H1 (cell line): ENCODE measurements around the gene NRL. TPM values are rescaled to one million over a fixed set of nuclear protein-coding genes. Genes with fewer than 3 reads are reported as not detected.
A peak's percentile ranks its signal among the peaks of the same experiment; 100 is the strongest.

ENCODE experiments used
- CTCF ChIA-PET: fragments of 300-600 bp; sonication (Branson Sonifier 250); formaldehyde crosslinking; loops from one replicate; lab custom pipeline; 2021; ENCODE audit not compliant: partially characterized antibody; lab: Charles Lee
- POLR2A ChIA-PET: fragments of 300-600 bp; sonication (Branson Sonifier 250); formaldehyde crosslinking; loops from one replicate; lab custom pipeline; 2021; ENCODE audit warnings: inconsistent platforms; ENCODE audit not compliant: partially characterized antibody; lab: Charles Lee
- DNase-seq, 2 experiments: peaks; one replicate each; pipeline versions ENCODE4 v3.0.0 to v3.0.0-alpha.2; 2010 to 2022; ENCODE audit warnings: low spot score in 2 of 2, low read depth in 1 of 2, mixed read lengths in 1 of 2
- FAIRE-seq: peaks from 2 replicates; lab custom pipeline; 2011; peaks lifted over from hg19 to GRCh38; lab: Jason Lieb, UNC
- H2AFZ ChIP-seq: 2 replicates; pipeline ENCODE4 v1.8.1; 2012; ENCODE audit warnings: low read length, inconsistent platforms
- H2AK5ac ChIP-seq: 2 replicates; pipeline ENCODE4 v1.6.1; 2013; ENCODE audit warnings: low read depth, low read length
- H2BK120ac ChIP-seq: replicated peaks from 2 replicates; pipeline ENCODE3; 2013; ENCODE audit warnings: low read depth, low read length, inconsistent platforms
- H2BK12ac ChIP-seq: 2 replicates; pipeline ENCODE4 v1.6.1; 2013; ENCODE audit warnings: low read depth, low read length
- H2BK15ac ChIP-seq: 2 replicates; pipeline ENCODE4 v1.6.1; 2013; ENCODE audit warnings: low read length
- H2BK20ac ChIP-seq: 2 replicates; pipeline ENCODE4 v1.6.1; 2013; ENCODE audit warnings: low read length
- H2BK5ac ChIP-seq: 2 replicates; pipeline ENCODE4 v1.6.1; 2013; ENCODE audit warnings: low read depth, low read length
- H3K14ac ChIP-seq: 2 replicates; pipeline ENCODE4 v1.6.1; 2013; ENCODE audit warnings: inconsistent platforms; ENCODE audit not compliant: insufficient read length
- H3K18ac ChIP-seq: 2 replicates; pipeline ENCODE4 v1.6.1; 2013; ENCODE audit warnings: low read length; ENCODE audit errors: extremely low read depth
- H3K23ac ChIP-seq: 2 replicates; pipeline ENCODE4 v1.6.1; 2013; ENCODE audit warnings: inconsistent platforms; ENCODE audit not compliant: insufficient read length
- H3K23me2 ChIP-seq: 2 replicates; pipeline ENCODE4 v1.6.1; 2013; ENCODE audit warnings: low read depth, low read length
- H3K27ac ChIP-seq: 2 replicates; pipeline ENCODE4 v1.6.1; 2011; ENCODE audit warnings: low read depth, low read length, inconsistent platforms
- H3K27me3 ChIP-seq, 4 experiments: replicated peaks in 1 of 4; 1 replicate in 1 of 4; 2 replicates in 3 of 4; pipeline versions ENCODE4 v1.6.1 to v1.8.1; 2011 to 2013; ENCODE audit warnings: low read length in 3 of 4, mild to moderate bottlenecking in 3 of 4, inconsistent platforms in 2 of 4, mixed read lengths in 2 of 4, moderate library complexity in 1 of 4; ENCODE audit not compliant: control insufficient read depth in 3 of 4, insufficient read depth in 3 of 4; ENCODE audit errors: extremely low read depth in 1 of 4
- H3K36me3 ChIP-seq, 4 experiments: 2 replicates each; pipeline versions ENCODE4 v1.6.1 to v1.8.1; 2011 to 2013; ENCODE audit warnings: mild to moderate bottlenecking in 4 of 4, low read length in 3 of 4, moderate library complexity in 2 of 4, control low read depth in 1 of 4, inconsistent platforms in 1 of 4; ENCODE audit not compliant: insufficient read depth in 4 of 4, control insufficient read depth in 2 of 4
- H3K4ac ChIP-seq: replicated peaks from 2 replicates; pipeline ENCODE3; 2013; ENCODE audit warnings: low read length, low read depth, mixed read lengths, inconsistent platforms; ENCODE audit not compliant: insufficient read length
- H3K4me1 ChIP-seq, 4 experiments: replicated peaks in 1 of 4; 1 replicate in 1 of 4; 2 replicates in 3 of 4; pipeline versions ENCODE4 v1.6.1 to v1.8.1; 2011 to 2013; ENCODE audit warnings: low read length in 3 of 4, inconsistent platforms in 2 of 4, mixed read lengths in 1 of 4; ENCODE audit not compliant: insufficient read depth in 4 of 4, control insufficient read depth in 3 of 4
- H3K4me2 ChIP-seq, 2 experiments: 2 replicates each; pipeline versions ENCODE4 v1.6.1 to v1.8.1; 2011 to 2013; ENCODE audit warnings: low read depth in 2 of 2, low read length in 2 of 2, control low read depth in 1 of 2, inconsistent platforms in 1 of 2, mild to moderate bottlenecking in 1 of 2; ENCODE audit not compliant: insufficient read depth in 1 of 2
- H3K4me3 ChIP-seq, 4 experiments: fragments of 200-600, 300-600 bp in 1 of 4; sonication (generic), shearing (Covaris generic), sonication (Bioruptor Twin) in 1 of 4; 2 replicates each; pipeline versions ENCODE4 v1.5.1 to v1.8.1; 2011 to 2016; ENCODE audit warnings: low read length in 4 of 4, low read depth in 3 of 4, control low read depth in 2 of 4, inconsistent platforms in 2 of 4, mild to moderate bottlenecking in 2 of 4, mixed read lengths in 1 of 4, moderate library complexity in 1 of 4; ENCODE audit not compliant: insufficient read depth in 2 of 4; ENCODE audit errors: extremely low read depth in 1 of 4
- H3K56ac ChIP-seq: replicated peaks from 2 replicates; pipeline ENCODE3; 2013; ENCODE audit warnings: low read depth, mild to moderate bottlenecking, mixed read lengths, low read length, inconsistent platforms; ENCODE audit not compliant: insufficient read length
- H3K79me1 ChIP-seq: 2 replicates; pipeline ENCODE4 v1.6.1; 2013; ENCODE audit warnings: low read depth, low read length, control low read depth
- H3K79me2 ChIP-seq, 2 experiments: 2 replicates each; pipeline versions ENCODE4 v1.6.1 to v1.8.1; 2012 to 2013; ENCODE audit warnings: low read length in 2 of 2, mild to moderate bottlenecking in 2 of 2, inconsistent platforms in 1 of 2; ENCODE audit not compliant: insufficient read depth in 2 of 2, control insufficient read depth in 1 of 2
- H3K9ac ChIP-seq, 4 experiments: replicated peaks in 1 of 4; 1 replicate in 1 of 4; 2 replicates in 3 of 4; pipeline versions ENCODE4 v1.6.1 to v1.8.1; 2011 to 2013; ENCODE audit warnings: low read depth in 3 of 4, low read length in 3 of 4, control low read depth in 2 of 4, mild to moderate bottlenecking in 2 of 4, moderate library complexity in 2 of 4, inconsistent platforms in 1 of 4; ENCODE audit errors: extremely low read depth in 1 of 4
- H3K9me3 ChIP-seq, 2 experiments: 2 replicates each; pipeline versions ENCODE4 v1.6.1 to v1.8.1; 2012 to 2013; ENCODE audit warnings: mild to moderate bottlenecking in 2 of 2, moderate library complexity in 2 of 2, control low read depth in 1 of 2, inconsistent platforms in 1 of 2, low read depth in 1 of 2, low read length in 1 of 2, mixed read lengths in 1 of 2; ENCODE audit not compliant: insufficient read depth in 2 of 2
- H4K20me1 ChIP-seq, 2 experiments: replicated peaks in 1 of 2; 2 replicates each; pipeline versions ENCODE3 to v1.8.1; 2011 to 2013; ENCODE audit warnings: inconsistent platforms in 2 of 2, low read length in 2 of 2, mild to moderate bottlenecking in 1 of 2; ENCODE audit not compliant: insufficient read depth in 2 of 2, control insufficient read depth in 1 of 2
- H4K5ac ChIP-seq: 2 replicates; pipeline ENCODE4 v1.6.1; 2013; ENCODE audit warnings: low read length, low read depth, mixed read lengths, inconsistent platforms; ENCODE audit not compliant: insufficient read length
- H4K8ac ChIP-seq: 2 replicates; pipeline ENCODE4 v1.8.0; 2013; ENCODE audit warnings: mild to moderate bottlenecking, moderate library complexity, low read length, inconsistent platforms; ENCODE audit not compliant: insufficient read depth; ENCODE audit errors: extremely low read depth
- H4K91ac ChIP-seq: replicated peaks from 2 replicates; pipeline ENCODE3; 2013; ENCODE audit warnings: low read length, mixed read lengths, inconsistent platforms; ENCODE audit not compliant: insufficient read length
- BRCA1 ChIP-seq: IDR thresholded peaks from 2 replicates; pipeline ENCODE4 v1.6.1; 2012; ENCODE audit warnings: low read depth, low read length, improper control_type of control experiment
- CBX5 ChIP-seq: fragments of 300-800, 300-1000 bp; sonication (generic); IDR thresholded peaks from 2 replicates; pipeline ENCODE4 v1.7.1; 2016; ENCODE audit warnings: antibody characterized with exemption, low read length, low read depth
- KDM1A ChIP-seq: fragments of 200-600, 300-600 bp; sonication (generic); IDR thresholded peaks from 2 replicates; pipeline ENCODE4 v1.7.1; 2016; ENCODE audit warnings: mild to moderate bottlenecking, low read length, borderline replicate concordance
- KDM4A ChIP-seq: IDR thresholded peaks from one replicate; pipeline ENCODE4 v1.7.1; 2012; ENCODE audit warnings: low read depth, mild to moderate bottlenecking, moderate library complexity, low read length, inconsistent platforms; ENCODE audit not compliant: severe bottlenecking
- KDM5A ChIP-seq: fragments of 200-600 bp; IDR thresholded peaks from 2 replicates; pipeline ENCODE4 v1.7.1; 2012; ENCODE audit warnings: mild to moderate bottlenecking, low read length, inconsistent platforms, mixed read lengths
- NRF1 ChIP-seq: IDR thresholded peaks from 2 replicates; pipeline ENCODE4 v1.6.1; 2011; ENCODE audit warnings: mild to moderate bottlenecking, low read depth, low read length, improper control_type of control experiment
- TBP ChIP-seq: IDR thresholded peaks from 2 replicates; pipeline ENCODE4 v1.6.1; 2011; ENCODE audit warnings: low read depth, low read length, improper control_type of control experiment
- TCF12 ChIP-seq: IDR thresholded peaks from 2 replicates; pipeline ENCODE4 v1.6.1; 2011; ENCODE audit warnings: low read depth, mild to moderate bottlenecking, low read length
- WGBS, 2 experiments: shearing (Covaris generic) in 1 of 2; methylation state at CpG; one replicate each; pipeline versions ENCODE4 v1.1.6 to v1.1.7; 2013 to 2015; ENCODE audit warnings: low lambda C conversion rate in 2 of 2, mixed read lengths in 2 of 2, inconsistent platforms in 1 of 2, low coverage in 1 of 2, missing lambda C conversion rate in 1 of 2; ENCODE audit not compliant: insufficient replicate concordance in 2 of 2, insufficient coverage in 1 of 2, insufficient read length in 1 of 2; ENCODE audit errors: extremely low coverage in 1 of 2, missing lambda C conversion rate in 1 of 2; 5-methylcytosine and 5-hydroxymethylcytosine counted together
- polyA plus RNA-seq, 7 experiments: library from polyadenylated mRNA; depleted of rRNA in 3 of 7; stranded (reverse) in 5 of 7; unstranded in 2 of 7; fragments of >200 nt in 5 of 7; fragments of 200-250 nt in 2 of 7; gene quantifications; 1 replicate in 5 of 7; 2 replicates in 1 of 7; 4 replicates in 1 of 7; pipeline versions ENCODE4 v1.2.1 to v1.2.3, GENCODE V29; 2011 to 2013; ENCODE audit warnings: missing spikeins in 2 of 7, mixed read lengths in 2 of 7
- total RNA-seq: library from RNA; stranded (reverse); fragmentation: NEBNext Ultra II Directional; extraction: Animal tissue kit (Norgen Biotek cat#: 25700); gene quantifications from 2 replicates; pipeline ENCODE4 v1.2.1, GENCODE V29; 2021
- TF ChIP-seq, protein P1 (sequence below): IDR thresholded peaks from 2 replicates; pipeline ENCODE4 v1.6.1; 2012; ENCODE audit warnings: low read length, inconsistent platforms
- TF ChIP-seq, protein P2 (sequence below): IDR thresholded peaks from 2 replicates; pipeline ENCODE4 v1.6.1; 2012; ENCODE audit warnings: inconsistent platforms
- TF ChIP-seq, protein P3 (sequence below): IDR thresholded peaks from 2 replicates; pipeline ENCODE4 v1.6.1; 2012; ENCODE audit warnings: inconsistent platforms

Gene NRL
- total and polyA plus RNA-seq, 2 of the 8 experiments (the other 6 are each of a cell fraction or from before 2014, with no cell fraction given), result 1.1 to 2.2 TPM

DNA sequence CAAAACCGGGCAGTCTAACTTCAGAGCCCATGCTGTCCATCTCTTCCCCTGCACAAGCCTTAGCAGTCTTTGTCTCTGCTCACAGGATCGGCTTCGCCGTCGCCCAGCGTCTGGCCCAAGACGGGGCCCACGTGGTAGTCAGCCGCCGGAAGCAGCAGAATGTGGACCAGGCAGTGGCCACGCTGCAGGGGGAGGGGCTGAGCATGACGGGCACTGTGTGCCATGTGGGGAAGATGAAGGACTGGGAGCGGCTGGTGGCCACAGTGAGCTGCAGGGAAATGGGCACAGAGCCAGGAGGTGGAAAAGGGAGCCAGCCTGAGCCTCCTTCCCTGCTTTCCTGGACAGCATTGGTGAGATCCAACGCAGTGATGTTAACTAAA is 77.1 kb downstream of the NRL start:
- Histone ChIP-seq H2BK12ac (no peak overlapping the region), H3K23me2 (no peaks in the 10 kb centered on the region; the same call in 1 of the 2 replicates), H3K79me1 (no peaks in the 10 kb centered on the region), H3K18ac (no peak overlapping the region), H3K14ac (no peak overlapping the region), H3K9ac (no peak overlapping the region), H4K20me1 (no peaks in the 10 kb centered on the region), H3K23ac (no peak overlapping the region), H3K9me3 (no peaks in the 10 kb centered on the region), H3K27ac (no peak overlapping the region), H2BK120ac (no peak overlapping the region), H4K91ac (no peak overlapping the region), H3K27me3 (no peaks in the 10 kb centered on the region), H2BK5ac (no peak overlapping the region), H2BK20ac (no peak overlapping the region), H4K8ac (no peak overlapping the region), H3K4me1 (no peaks in the 10 kb centered on the region; a peak in 1 of 7 replicates), H3K4me2 (no peak overlapping the region), H2BK15ac (no peak overlapping the region), H3K56ac (no peak overlapping the region), H2AFZ (no peak overlapping the region), H3K79me2 (no peaks in the 10 kb centered on the region), H2AK5ac (no peak overlapping the region), H4K5ac (no peak overlapping the region), H3K4ac (no peak overlapping the region), H3K4me3 (no peak overlapping the region), H3K36me3 (no peaks in the 10 kb centered on the region)
- 78% methylated on average over 14 of the region's 14 CpGs; no CpG with 5 or more reads in 1 of the 2 experiments for WGBS, 2 experiments
- ChIA-PET POLR2A (interaction anchor here (1.3 kb wide), 1 partner anchor 13 kb away, joined by 3 read pairs; the partner anchor contains the start of gene CARMIL3), CTCF (interaction anchor here (1.2 to 7.1 kb wide), 6 partner anchors 11 to 71 kb away, joined by 3 to 33 read pairs (median 4); no protein-coding TSS in a partner anchor)
- DNase-seq, result no peak
- TF ChIP-seq NRF1 (no peak), KDM4A (no peak), CBX5 (no peak), TCF12 (no peak), KDM5A (no peak), BRCA1 (no peak), KDM1A (no peak), TBP (no peak)
- TF ChIP-seq, protein P1, sequence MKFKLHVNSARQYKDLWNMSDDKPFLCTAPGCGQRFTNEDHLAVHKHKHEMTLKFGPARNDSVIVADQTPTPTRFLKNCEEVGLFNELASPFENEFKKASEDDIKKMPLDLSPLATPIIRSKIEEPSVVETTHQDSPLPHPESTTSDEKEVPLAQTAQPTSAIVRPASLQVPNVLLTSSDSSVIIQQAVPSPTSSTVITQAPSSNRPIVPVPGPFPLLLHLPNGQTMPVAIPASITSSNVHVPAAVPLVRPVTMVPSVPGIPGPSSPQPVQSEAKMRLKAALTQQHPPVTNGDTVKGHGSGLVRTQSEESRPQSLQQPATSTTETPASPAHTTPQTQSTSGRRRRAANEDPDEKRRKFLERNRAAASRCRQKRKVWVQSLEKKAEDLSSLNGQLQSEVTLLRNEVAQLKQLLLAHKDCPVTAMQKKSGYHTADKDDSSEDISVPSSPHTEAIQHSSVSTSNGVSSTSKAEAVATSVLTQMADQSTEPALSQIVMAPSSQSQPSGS, result no peak
- TF ChIP-seq, protein P2, sequence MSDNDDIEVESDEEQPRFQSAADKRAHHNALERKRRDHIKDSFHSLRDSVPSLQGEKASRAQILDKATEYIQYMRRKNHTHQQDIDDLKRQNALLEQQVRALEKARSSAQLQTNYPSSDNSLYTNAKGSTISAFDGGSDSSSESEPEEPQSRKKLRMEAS, result 0 out of 2 replicates have a peak, but pooled peaks have one; percentile 23
- TF ChIP-seq, protein P3, sequence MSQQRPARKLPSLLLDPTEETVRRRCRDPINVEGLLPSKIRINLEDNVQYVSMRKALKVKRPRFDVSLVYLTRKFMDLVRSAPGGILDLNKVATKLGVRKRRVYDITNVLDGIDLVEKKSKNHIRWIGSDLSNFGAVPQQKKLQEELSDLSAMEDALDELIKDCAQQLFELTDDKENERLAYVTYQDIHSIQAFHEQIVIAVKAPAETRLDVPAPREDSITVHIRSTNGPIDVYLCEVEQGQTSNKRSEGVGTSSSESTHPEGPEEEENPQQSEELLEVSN, result peak; percentile 20; the same call in 1 of the 2 replicates
- no peak for FAIRE-seq
